ENCODE measurements around the gene DHRSX.
"Not testable (repeated sequence)": the region's sequence is repeated elsewhere in the genome, so short reads cannot be mapped to it uniquely, and the experiment has no call there.

The DHRSX gene

DNA sequence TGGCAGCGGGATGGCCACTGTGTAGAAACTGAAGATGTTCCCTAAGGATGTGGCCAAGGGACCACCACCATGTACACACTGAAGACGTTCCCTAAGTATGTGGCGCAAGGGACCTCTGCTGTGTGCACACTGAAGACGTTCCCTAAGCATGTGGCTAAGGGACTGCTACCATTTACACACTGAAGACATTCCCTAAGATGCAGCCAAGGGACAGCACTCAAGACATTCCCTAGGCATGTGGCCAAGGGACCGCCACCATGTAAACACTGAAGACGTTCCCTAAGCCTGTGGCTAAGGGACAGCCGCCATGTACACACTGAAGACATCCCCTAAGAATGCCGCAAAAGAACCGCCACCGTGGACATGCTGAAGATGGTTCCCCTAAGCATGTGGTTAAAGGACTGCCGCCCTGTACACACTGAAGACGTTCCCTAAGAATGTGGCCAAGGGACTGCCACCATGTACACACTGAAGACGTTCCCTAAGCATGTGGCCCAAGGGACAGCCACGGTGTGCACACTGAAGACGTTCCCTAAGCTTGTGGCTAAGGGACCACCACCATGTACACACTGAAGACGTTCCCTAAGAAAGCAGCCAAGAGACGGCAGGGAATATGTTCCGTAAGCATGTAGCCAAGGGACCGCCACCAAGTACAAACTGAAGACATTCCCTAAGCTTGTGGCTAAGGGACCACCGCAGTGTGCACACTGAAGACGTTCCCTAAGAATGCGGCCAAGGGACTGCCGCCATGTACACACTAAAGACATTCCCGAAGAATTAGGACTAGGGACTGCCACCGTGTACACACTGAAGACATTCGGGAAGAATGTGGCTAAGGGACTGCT lies 43.3 kb downstream of the DHRSX start:
- DNase-seq: no peak

DNA sequence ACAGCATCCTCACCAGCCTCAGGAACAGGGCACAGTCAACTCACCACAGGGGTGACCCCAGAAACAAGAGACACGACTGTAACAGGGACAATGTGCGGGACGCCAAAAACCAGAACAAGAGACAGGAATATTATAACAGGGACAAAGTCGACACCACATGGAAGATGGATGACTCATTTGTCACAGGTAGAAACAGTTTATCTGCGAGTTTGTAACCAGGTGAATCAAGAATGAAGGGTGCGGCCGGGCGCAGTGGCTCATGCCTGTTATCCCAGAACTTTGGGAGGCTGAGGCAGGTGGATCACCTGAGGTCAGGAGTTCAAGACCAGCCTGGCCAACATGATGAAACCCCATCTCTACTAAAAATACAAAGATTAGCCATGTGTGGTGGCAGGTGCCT lies 44.7 kb downstream of the DHRSX start:
- DNase-seq: not testable (repeated sequence)

DNA sequence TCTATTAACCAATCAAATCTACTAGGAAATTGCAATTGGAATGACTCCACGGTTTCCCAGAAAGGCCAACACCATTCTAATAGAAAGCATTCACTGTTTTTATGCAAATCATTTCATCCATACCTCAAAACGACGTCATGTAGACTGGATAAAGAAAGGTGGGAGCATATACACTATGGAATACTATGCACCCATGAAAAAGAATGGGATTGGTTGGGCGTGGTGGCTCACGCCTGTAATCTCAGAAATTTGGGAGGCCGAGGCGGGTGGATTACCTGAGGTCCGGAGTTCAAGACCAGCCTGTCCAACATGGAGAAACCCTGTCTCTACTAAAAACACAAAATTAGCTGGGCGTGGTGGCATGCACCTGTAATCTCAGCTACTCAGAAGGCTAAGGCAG lies 46.2 kb downstream of the DHRSX start:
- DNase-seq: not testable (repeated sequence)

DNA sequence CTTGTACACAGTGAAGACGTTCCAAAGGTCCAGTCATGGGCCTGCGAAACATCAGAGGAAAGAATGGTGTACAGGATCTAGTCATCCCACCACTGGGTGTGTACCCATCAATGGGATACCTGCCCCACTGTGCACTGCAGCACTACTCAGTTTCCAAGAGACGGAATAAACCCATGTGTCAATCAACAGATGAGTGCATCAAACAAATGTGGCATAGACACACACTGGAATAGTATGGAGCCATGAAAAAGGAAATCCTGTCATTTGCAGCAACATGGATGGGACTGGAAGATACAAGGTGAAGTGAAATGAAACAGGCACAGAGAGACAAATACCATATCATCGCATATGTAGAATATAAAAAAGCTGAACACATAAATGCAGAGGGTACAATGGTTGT lies 48.0 kb downstream of the DHRSX start:
- DNase-seq: no peak

DNA sequence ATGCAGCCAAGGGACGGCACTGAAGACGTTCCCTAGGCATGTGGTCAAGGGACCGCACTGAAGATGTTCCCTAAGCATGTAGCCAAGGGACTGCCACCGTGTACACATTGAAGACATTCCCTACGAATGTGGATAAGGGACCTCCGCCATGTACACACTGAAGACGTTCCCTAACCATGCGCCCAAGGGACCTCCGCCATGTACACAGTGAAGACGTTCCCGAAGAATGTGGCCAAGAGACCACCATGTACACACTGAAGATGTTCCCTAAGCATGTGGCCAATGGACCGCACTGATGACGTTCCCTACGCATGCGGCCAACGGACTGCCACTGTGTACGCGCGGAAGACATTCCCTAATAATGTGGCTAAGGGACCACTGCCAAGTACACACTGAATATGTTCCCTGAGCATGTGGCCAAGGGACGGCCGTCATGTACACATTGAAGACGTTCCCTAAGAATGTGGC lies 48.4 kb downstream of the DHRSX start:
- no peak for DNase-seq

DNA sequence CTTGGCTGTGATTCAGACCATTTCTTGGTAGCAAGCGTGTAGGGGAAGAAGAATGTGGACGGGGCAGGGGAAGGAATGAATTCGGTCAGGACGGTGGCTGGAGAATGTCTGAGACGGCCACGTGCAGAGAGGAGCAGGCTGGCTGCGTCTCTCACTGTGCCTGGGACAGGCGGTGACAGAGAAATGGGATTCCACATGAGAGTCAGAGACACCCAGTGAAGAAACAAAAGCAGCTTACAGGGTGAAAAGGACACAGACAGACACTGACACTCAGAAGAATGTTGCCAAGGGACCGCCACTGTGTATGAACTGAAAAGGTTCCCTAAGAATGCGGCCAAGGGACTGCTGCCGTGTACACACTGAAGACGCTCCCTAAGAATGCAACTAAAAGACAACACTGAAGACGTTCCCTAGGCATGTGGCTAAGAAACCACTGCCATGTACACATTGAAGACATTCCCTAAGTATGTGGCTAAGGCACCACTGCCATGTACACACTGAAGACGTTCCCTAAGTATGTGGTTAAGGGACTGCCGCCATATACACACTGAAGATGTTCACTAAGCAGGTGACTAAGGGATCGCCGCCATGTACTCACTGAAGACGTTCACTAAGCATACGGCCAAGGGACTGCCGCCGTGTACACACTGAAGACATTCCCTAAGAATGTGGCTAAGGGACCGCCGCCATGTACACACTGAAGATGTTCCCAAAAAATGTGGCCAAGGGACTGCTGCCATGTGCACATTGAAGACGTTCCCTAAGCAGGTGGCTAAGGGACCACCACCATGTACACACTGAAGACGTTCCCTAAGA lies 49.1 kb downstream of the DHRSX start:
- no peak for DNase-seq

DNA sequence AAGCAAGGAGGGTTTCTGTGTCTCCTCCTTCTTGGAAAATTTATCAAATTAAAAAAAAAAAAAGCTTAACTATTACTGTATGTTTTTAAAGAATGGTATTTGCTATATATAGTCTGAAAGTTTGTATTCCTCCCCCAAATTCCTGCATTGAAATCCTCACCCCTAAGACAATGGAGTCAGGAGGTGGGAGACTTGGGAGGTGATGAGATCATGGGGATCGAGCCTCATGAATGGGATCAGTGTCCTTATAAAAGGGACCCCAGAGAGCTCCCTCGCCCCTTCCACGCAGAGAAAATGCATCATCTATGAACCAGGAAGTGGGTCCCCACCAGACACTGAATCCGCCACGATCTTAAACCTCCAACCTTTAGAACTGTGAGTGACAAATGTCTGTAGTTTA lies 50.1 kb downstream of the DHRSX start:
- no peak for DNase-seq

DNA sequence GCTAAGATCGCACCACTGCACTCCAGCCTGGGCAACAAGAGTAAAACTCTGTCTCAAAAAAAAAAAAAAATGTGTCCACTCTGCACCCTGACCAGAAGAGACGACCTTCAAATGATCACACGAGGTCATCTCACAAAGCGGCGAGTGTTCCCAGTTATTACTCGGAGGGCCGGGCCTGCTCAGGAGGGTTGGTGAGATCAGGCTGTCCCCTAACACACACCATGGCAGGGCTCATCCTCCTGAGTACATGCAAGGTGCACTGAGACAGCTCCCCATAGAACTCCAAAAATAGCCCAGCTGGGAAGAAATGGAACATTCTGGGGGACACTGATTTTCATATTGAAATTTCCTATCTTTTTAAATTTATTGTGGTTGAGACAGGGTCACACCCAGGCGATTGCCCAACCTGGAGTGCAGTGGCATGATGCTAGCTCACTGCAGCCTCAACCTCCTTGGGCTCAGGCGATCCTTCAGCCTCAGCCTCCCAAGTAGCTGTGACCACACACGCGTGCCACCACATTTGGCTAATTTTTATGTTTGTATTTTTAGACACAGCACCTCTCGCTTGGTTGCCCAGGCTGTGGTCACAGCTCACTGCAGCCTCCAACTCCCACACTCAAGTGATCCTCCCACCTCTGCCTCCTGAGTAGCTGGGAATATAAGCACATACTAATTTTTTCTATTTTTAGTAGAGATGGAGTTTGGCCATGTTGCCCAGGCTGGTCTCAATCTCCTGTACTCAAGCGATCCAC lies 51.5 kb downstream of the DHRSX start:
- no peak for DNase-seq

DNA sequence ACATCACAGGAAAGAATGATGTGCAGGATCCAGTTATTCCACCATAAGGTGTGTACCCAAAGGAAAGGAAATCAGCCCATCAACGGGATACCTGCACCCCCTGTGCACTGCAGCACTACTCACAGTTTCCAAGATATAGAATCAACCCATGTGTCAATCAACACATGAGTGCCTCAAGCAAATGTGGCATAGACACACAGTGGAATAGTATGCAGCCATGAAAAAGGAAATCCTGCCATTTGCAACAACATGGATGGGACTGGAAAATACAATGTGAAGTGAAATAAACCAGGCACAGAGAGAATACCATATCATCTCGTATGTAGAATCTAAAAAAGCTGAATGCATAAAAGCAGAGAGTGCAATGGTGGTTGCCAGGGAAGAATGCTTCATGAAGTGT lies 53.3 kb downstream of the DHRSX start:
- DNase-seq: no peak

DNA sequence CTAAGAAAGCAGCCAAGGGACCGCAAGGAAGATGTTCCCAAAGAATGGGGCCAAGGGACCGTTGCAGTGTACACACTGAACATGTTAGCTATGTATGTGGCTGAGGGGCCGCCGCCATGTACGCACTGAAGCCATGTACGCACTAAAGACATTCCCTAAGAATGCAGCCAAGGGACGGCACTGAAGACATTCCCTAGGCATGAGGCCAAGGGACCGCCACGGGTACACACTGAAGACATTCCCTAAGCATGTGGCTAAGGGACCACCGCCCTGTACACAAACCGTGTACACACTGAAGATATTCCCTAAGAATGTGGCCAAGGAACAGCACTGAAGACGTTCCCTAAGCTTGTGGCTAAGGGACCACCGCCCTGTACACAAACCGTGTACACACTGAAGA lies 54.0 kb downstream of the DHRSX start:
- DNase-seq: no peak

DNA sequence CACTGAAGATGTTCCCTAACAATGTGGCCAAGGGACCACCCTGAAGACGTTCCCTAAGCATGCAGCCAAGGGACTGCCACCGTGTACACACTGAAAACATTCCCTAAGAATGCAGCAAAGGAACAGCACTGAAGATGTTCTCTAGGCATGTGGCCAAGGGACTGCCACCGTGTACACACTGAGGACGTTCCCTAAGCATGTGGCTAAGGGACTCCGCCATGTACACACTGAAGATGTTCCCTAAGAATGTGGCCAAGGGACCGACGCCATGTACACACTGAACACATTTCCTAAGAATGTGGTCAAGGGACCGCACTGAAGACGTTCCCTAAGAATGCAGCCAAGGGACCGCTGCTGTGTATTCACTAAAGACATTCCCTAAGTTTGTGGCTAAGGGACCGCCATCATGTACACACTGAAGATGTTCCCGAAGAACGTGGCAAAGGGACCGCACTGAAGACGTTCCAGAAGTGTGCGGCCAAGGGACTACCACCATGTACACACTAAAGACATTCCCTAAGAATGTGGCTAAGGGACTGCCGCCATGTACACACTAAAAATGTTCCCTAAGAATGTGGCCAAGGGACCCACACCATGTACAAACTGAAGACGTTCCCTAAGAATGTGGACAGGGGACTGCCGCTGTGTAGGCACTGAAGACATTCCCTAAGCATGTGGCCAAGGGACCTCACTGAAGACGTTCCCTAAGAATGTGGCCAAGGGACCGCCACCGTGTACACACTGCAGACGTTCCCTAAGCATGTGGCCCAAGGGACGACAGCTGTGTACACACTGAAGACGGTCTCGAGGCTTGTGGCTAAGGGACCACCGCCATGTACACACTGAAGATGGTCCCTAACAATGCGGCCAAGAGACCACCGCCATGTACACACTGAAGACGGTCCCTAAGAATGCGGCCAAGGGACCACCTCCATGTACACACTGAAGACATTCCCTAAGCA lies 54.8 kb downstream of the DHRSX start:
- no peak for DNase-seq

DNA sequence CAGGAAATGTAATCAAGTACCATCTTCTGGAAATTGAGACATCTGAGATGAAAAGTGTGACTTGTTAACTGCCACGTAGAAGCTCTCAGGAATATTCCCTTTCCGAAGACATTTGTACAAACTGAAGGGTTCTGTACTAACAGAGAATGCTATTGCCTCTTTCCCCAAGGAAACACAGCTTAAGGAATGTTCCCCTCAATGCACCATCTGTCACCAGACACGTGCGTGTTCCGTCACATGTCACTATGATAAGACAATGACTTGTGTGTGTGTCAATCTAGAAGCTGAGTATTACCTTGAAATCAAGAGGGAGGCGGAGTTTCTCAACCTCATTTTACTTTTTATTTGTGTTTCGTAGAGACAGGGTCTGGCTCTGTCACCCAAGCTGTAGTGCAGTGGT lies 58.1 kb downstream of the DHRSX start:
- DNase-seq: no peak

DNA sequence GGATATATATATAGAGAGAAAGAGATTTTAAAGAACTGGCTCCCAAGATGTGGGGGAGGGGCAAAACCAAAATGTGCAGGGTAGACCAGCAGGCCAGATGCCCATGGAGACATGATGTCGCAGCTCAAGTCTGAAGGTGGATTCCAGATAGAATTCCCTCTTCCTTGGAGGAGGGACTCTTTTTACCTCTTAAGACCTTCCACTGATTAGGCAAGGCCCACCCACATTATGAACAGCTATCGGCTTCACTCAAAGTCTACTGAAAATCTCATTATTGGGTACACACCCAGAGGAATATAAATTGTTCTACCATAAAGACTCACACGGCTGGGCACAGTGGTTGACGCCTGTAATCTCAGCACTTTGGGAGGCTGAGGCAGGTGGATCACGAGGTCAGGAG lies 59.3 kb downstream of the DHRSX start:
- DNase-seq: no peak

DNA sequence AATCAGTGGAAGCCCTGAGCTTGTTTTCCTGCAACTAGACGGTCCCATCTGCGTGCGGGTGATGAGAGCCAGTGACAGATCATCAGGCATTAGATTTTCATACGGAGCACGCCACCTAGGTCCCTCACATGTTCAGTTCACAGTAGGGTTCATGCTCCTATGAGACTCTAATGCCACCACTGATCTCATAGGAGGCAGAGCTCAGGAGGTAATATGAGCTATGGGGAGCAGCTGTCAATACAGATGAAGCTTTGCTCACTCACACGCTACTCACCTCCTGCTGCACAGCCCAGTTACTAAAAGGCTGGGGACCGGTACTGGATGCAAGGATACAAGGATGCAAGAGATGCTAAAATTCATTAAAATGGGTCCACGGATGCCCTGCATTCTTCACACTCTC lies 61.2 kb downstream of the DHRSX start:
- DNase-seq: no peak

DNA sequence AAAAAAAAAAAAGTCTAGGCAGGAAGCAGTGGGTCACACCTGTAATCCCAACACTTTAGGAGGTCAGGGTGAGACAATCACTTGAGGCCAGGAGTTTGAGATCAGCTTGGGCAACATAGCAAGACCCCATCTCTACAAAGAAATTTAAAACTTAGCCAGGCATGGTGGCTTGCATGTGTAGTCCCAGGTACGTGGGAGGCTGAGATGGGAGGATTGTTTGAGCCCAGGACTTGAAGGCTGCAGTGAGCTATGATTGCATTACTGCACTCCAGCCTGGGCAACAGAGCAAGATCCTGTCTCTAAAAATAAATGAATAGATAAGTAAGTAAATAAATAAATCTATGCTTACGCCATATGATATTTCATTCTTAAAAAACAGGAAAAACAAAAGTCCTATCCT lies 65.3 kb downstream of the DHRSX start:
- DNase-seq: no peak

DNA sequence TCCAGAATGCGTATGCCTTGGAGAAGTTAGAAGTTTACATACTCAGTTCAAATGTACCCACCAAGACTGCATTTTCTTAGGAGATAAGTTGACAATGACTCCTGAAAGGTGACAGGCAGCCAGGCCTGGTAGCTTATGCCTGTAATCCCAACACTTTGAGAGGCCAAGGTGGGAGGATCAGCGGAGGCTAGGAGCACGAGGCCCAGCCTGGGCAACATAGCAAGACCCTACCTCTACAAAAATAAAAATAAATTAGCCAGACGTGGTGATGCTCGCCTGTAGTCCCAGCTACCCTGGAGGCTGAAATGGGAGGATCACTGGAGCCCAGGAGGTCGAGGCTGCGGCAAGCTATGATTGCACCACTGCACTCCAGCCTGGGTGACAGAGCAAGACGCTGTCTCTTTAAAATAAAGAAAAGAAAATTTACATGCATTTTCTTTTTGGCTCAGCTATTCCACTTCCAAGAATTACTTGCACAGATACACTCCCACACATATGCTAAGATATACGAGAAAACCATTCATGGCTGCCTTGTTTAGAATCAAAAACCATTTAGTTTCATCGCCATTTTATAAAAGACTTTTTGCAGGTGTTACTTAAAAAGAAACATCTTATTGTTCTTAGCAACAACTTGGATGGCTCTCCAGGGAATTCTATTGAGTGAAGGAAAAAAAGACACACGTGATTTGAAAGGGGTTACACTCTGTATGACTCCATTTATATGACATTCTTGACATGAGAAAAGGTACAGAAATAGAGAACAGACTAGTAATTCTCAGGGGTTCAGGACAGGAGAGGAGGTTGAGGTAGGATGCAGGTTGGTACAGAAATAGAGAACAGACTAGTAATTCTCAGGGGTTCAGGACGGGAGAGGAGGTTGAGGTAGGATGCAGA lies 66.3 kb downstream of the DHRSX start:
- no peak for DNase-seq

DNA sequence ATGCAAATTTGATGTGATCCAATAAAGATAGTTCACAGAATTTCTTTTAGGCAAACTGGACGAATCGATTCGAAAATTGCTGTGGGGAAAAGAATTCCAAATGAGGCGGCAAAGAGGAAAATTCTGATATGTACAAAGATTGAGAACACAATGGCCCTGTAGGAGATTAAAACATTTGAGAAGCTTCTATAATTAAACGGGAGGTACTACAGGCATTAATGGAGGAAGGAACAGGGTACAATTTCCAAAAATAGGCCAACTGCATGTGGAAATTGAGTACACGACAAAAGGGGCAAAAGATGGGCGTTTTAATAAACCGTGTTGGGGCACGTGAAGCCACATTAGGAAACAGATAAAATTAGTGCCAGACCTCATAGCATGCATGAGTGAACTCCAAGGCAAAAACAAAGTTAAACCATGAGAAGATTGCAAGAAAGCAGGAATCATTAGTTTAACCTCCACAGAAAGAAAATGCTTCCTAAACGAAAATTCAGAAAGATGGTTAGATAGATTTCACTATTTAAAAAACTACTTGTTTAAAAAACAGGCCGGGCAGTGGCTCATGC lies 68.4 kb downstream of the DHRSX start:
- no peak for DNase-seq

DNA sequence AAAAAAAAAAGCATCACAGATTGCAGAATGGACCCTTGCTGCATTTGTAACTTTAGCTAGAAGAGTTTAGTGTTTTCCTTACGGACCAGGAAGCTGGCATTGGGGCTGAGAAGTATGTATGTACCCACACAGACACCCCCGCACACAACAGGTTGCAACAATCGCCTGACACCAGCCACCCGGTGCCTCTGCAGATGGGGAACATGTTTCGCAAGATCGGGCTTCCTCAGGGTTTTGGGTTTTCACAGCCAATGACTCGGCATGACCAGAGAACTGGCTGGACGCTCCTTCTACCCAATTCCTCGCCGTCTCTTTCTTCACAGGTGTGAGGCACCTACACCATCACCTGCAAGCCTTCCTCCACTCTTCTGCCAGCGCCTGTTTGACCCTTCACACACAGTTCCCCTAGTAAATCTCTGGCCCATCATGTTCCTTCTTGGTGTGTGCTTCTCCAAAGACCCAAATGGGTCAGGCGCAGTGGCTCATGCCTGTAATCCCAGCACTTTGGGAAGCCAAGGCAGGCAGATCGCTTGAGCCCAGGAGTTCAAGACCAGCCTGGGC lies 70.4 kb downstream of the DHRSX start:
- no peak for DNase-seq

DNA sequence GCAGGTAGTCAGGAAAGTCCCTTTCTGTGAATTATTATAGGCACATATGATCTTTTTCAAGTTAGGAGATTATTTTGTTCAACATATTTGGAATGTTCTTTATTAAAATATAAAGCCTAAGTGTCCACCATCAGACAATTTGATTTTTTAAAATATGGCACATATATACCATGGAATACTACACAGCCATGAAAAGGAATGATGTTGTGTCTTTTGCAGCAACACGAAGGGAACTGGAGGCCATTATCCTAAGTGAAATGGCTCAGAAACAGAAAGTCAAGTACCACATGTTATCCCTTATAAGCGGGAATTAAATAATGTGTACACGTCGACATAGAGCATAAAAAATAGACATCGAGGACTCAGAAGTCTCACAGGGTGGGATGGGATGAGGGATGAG lies 73.0 kb downstream of the DHRSX start:
- no peak for DNase-seq

All from nucleus accumbens (tissue), 56 donors.